LNCAP (cell line): Measurements from ENCODE around the gene RERE.

Source experiments
- CTCF ChIP-seq: fragments of 450-650 bp; IDR thresholded peaks from 2 replicates; pipeline ENCODE4 v1.5.1; 2017; ENCODE audit warnings: mild to moderate bottlenecking

Gene RERE

GRCh38 chr1:8458607-8459006, 358.8 kb downstream of the RERE start:
- no peak for TF ChIP-seq CTCF

- no peak for TF ChIP-seq CTCF
Measured at GRCh38 chr1:8457760-8458381, 359.6 kb downstream of the RERE start.

- no peak for TF ChIP-seq CTCF
Measured at GRCh38 chr1:8456991-8457390, 360.4 kb downstream of the RERE start.

GRCh38 chr1:8456308-8456912, 361.0 kb downstream of the RERE start:
- TF ChIP-seq CTCF: no peak

GRCh38 chr1:8455700-8456307, 361.6 kb downstream of the RERE start:
- no peak for TF ChIP-seq CTCF

GRCh38 chr1:8450312-8450711, 367.1 kb downstream of the RERE start:
- TF ChIP-seq CTCF: no peak

- no peak for TF ChIP-seq CTCF
Measured at GRCh38 chr1:8448911-8449661, 368.4 kb downstream of the RERE start.
